HG02678 (cell line): ENCODE measurements around the gene MC2R.

Source experiments
- ATAC-seq: cut with Tn5 transposase; IDR thresholded peaks from one replicate; pipeline ENCODE4 v1.9.1; 2021; ENCODE audit warnings: mild to moderate bottlenecking, moderate library complexity; ENCODE audit not compliant: unreplicated experiment

The MC2R gene

DNA sequence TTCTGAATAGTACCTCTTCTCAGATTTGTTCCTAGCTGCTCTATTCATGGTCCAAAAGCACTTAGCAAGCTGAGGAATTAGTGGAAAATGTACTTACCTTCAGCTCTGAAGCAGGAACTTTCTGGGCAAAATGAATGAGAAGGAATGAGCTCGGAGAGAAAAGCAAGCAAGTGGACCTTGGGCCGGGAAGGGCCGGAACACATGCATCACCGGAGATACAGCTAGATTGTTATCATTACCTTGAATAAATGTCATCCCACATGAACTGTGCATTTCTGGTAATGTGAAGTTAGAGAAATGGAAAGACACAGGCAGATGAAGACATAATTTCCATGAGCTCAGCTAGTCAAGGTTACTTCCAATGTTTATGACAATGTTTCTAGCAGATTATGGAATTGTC is at the start of gene MC2R:
Gene MC2R (minus strand): TSS at position 146 of the 400 bp plus-strand sequence. CDS start 30,018 bp downstream, outside the sequence.
- ATAC-seq = no peak

DNA sequence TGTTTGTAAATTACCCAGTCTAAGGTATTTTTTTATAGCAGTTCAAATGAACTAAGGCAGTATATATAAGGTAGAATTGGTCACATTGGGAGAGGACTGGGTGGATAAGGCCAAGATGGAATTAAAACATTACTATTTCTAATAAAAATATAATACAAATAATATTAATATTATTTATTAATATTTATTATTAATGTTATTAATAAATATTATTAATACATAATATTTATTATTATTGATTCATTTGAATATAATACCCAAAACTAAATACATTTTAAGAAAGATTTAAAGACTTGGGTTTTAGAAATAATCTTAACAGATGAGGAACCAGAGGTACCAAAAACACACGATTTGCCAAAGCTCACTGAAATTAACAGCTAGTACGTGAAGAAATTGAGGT is 30.5 kb upstream of the MC2R start:
- no peak for ATAC-seq

DNA sequence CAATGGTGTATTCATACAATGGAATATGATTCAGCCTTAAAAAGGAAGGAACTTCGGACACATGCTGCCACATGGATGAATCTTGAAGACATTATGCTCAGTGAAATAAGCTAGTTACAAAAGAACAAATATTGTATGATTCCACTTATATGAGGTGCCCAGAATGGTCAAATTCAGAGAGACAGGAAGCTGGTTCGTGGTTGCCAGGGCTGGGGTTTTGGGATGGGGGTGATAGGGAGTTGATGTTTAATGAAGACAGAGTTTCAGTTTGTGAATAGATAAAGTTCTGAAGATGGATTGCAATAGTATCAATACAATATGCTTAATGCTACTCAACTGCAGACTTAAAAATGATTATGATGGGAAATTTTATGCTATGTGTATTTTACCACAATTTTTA is 28.0 kb upstream of the MC2R start:
- ATAC-seq = no peak

DNA sequence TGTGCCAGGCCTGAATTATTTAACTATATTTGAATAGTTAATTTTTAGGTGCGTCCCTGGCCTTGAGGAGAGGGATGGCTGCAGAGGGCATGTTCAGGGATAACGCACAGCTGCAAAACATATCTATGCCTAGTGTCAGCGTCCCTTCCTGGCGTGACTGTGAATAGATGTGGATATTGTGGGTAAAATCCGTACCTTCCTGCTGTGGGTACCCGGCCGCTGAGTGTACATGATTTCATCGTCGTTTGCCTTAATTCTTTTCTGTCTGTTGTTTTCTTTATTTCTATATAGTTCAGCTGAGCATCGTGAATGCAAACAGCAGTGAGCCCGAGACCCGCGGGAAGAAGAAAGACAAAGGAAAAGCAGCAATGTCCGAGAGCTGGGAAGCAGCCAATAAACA is 25.0 kb upstream of the MC2R start:
- ATAC-seq = no peak

DNA sequence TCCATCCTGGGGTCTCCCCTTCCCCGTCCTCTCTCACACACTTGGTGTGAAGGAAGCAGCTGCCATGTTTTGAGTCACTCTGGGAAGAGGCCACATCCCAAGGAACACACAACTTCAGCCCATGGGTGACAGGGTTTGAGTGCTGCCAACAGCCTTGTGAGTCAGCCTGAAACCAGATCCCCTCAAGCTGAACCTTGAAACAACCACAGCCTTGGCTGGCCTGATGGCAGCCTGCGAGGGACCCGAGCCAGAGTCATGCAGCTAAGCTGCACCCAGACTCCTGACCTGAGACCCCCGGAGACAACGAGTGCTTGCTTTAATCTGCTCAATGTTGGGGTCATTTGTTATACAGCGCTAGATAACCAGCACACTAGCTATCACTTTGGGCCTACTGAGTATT is 19.3 kb upstream of the MC2R start:
- no peak for ATAC-seq

DNA sequence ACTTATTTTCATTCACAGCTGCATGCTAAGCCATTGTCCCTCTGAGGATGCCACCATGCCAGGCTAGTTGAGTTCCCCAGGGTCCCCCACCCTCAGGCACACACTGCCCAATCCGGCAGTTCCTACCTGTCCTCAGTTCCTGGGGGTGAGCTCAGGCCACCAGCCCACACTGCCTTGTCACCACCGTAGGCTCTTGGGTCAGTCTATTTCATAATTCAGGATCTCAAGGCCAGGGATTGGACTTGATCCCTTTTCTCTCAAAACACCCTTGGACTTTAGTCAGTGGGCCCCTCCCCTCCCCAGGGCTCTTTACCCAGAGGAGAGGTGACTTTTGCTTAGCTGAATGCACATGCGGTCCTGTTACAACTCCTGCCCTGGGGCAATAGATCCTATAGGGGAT is 18.7 kb upstream of the MC2R start:
- no peak for ATAC-seq

DNA sequence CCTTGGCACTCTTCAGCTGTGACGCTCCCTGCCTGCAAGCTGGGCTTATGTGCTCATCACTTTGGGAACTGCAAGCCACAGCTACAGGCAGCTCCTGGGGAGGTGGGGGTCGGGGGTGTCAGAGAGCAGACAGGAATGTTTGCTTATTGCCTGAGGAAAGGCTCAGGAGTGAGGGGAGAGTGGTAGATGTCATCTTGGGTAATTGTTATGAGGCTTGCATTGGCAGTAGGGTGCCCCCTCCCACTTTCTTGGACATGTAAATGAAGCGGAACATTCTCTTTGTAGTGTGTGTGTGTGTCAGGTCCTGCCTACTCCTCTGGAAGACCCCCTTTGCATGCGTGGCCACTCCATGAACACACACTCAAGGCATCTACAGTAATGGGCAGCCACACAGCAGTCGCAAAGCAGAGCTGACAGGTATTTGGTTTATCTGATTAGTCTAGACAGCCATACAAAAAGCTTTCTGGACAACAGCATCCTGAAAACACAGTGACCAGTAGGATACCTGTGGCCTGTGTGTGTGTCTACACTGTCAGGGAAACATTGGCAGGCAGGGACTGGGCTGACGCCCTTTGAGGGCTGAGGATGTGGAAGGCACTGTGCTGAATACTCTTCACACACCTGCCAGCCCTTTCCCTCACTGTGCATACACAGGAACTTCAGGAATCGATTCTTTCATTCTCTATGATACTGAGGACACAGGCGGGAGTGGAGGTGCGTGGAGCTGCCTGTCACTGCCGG is 17.1 kb upstream of the MC2R start:
- ATAC-seq = no peak

DNA sequence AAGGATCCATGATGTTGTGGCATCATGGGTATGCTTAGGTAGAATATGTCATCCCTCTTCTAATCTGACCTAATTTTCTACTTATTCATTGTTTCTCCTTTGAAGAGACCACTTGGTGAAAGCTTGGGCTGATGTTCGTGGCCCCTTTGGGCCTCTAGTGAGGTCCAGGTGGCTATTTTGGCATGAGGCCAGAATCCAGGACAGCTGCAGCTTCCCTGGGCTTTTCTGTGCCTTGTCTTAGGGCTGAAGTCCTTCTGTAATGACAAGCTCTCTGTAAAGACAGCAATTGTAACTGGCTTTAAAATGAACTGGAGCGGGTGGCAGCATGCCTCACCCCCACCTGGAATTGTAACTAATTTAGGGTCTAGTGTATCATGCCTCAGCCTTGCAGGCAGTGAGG is 15.6 kb upstream of the MC2R start:
- no peak for ATAC-seq

DNA sequence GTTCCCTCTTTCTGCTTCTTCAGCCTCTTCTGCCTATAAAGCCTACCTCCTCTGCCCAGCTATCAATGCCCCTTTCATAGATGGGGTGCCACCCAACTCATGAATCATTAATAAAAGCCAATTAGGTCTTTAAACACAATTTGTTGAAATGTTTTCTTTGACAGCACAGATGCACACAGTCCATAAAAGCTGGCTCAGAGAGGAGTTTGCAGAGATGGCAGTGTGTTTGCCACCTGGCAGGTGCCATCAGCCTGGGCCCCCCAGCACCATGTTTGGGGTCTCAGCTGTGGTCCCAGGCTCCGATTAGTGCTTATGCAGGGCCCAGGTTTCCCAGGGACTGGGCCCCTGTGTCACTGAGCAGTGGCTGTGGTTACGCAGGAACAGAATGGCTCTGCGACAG is 7.9 kb upstream of the MC2R start:
- no peak for ATAC-seq

DNA sequence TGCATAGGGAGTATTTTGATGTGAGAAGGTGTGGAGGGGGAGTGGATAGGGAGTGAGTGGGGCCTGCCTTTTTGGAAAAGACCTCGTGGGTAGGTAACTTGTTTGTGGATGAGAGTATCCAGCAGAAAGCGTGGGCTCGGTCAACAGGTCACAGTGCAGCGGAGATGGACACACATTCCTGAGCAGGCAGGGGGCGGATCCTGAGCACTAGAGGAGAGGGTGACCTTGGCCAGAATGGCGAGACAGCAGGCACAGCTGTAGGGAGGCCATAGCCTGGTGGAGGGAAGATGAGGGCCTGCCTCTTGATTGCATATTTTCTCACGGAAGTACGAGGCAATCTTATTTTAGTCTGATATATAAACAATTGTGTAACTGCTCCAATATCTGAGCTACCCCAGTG is 3.6 kb upstream of the MC2R start:
- ATAC-seq = no peak

DNA sequence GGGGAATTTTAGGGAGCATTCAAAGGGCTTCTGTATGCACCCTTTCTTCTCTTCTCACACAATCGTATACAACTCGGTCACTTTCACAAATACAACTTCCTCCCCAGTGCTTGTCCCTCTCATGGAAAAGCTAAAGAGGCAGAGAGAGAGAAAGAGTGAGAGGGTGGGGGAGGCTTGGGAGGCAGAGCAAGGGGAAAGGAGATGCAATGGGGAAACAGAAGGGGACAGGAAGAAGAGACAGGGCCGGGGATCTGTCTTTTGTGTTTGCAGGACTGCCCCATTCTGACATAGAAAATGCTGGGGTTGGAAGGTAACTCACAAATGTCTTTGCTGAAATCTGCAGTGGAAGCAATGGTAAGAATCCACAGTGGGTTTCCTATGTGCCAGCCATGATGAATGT is 2.1 kb upstream of the MC2R start:
- ATAC-seq = no peak

DNA sequence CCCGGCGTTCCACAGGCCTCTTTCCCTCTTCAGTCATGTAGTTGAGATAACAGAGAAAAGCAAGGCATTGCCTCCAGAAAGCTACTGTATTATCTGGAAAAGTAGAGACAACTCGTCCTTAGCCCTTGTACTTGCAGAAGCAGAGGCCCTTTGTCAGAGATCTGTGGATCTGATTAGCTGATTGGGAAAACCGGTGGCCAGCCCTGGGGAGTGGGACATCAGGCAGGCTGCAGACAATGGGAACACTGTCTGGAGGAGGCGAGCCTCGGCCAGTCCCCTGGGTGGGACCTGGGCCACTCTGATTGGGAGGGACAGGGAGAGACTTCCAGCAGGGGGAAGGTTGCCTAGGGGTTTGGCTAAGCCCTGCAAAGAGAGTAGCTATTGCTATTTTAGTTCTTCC is 1.2 kb upstream of the MC2R start:
- no peak for ATAC-seq

DNA sequence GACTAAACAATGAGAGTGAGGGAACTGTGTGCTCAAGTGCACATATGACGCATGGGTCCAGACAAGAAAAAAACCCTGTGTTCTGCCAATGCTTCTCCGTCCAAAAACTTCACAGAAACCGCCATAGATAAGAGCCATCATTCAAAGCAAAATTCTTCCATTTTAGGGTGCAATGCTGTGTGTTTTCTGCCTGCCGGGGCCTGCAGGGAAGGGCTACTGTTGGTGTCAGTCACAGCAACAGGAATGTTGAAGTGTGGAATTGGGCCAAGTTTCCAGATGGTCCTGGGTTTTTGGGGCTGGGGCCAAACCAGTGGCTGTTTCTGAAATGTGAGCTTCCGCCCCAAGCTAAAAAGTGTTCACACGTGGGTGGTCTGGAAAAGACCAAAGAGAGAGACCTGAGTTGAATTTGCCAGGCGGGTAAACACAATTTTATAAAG is 677 bp upstream of the MC2R start:
- no peak for ATAC-seq

DNA sequence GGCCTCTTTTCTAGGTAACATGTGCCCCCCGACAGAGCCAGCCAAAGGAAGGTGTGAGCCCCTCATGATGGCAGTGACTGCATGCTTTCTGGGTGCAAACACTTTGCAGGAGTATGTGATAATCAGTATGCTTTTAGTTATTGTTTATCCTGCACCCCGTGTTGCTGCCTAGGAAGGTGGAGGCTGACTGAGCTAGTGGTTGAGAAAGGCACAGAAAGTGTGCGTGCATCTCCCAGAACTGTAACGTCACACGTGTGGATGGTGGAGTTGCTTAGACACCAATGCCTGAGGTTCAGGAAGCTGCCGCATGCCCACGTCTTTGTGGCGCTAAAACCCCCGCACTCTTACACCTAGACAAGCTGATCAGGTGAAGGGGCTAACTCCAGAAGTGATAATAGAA is 580 bp downstream of the MC2R start:
- no peak for ATAC-seq

DNA sequence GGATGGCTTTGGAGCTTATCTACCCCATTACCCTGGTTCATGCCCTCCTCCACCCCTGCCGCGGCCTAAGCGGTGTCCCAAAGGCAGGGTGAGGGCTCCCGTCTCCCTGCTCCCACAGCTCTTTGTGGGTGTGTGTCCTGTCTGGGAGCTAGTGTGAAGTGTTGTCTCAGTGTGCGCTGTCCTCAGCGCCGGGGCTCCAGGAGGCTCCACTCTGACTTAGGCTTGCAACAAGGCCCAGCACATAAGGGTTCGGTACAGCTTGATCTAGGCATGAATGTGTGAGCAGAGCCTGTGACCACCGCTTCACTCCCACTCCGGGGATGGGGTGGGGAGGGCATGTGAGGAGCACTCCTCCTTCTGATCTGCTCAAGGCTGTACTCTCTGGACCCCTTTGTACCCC is 1.2 kb downstream of the MC2R start:
- no peak for ATAC-seq

DNA sequence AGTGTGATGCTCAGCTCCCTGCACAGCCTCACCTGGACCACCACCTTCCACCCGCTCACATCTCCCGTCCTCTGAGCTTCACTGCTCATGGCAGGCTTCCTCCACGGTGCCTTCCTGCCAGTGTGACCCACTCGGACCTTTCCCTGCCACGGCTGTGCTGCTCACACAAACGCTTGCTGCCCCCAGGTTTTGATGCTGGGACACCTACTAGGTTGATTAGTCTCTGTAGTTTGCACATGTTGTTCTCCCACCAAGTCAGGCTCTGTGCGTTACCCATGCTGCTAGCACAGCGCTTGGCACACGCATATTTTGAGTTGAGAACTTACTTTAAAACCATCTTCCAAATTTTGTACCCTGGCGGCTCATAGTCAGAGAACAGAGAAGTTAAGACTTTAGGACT is 2.1 kb downstream of the MC2R start:
- no peak for ATAC-seq

DNA sequence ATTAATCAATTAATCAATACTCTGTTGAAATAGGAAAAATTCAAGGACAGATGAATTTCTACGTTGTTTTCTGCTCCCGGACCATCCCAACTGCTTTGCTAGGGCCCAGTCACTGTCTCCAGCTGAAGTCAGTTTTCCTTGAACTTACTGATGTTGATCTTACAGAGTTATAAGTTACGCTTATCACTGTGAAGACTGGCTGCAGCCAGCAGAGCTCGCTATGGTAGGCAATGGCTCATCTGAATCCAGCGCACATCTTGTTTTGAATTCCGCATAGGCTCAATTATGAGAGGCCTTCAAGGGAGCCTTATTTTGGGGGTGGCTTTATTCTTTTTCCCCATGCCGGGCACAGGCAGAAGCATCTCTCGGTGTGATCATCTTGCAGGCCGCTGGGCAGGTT is 2.7 kb downstream of the MC2R start:
- no peak for ATAC-seq

DNA sequence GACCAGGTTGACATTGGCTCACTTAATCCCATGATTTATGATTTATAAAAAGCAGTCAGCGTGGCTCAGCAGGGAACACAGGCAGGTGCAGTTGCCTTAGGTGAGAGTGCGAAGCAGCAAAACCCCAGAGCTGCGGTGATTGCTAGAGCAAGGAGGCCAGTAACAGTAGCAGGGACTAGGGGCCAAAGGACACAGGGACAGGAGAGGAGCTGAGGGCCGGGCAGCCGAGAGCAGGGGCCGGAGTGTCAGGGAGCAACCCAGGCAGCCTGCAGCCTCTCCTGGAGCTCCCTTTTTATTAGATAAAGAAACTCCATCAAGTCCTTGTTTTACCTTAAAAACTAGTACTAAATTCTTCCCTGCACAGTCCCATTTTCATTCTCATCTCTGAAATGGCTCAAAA is 4.3 kb downstream of the MC2R start:
- ATAC-seq = no peak

DNA sequence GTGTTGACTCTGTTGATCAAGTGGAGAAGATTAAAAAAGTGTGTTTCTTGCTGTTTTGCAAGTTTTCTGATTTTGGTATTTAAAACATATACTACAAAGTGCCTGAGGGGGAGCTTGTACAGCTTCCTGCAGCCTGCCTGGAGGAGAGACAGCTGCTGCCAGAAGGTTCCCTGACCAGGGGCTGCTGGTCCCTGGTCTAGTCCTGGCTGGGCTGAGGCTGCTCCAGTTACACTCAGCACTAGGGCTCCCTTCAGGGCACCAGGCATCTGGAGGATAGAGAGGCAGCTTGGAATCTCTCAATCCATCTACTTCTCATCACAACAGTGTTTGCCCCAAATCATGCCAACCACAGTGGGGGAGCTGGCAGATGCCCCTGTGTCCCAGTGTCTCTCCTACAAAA is 4.8 kb downstream of the MC2R start:
- no peak for ATAC-seq

DNA sequence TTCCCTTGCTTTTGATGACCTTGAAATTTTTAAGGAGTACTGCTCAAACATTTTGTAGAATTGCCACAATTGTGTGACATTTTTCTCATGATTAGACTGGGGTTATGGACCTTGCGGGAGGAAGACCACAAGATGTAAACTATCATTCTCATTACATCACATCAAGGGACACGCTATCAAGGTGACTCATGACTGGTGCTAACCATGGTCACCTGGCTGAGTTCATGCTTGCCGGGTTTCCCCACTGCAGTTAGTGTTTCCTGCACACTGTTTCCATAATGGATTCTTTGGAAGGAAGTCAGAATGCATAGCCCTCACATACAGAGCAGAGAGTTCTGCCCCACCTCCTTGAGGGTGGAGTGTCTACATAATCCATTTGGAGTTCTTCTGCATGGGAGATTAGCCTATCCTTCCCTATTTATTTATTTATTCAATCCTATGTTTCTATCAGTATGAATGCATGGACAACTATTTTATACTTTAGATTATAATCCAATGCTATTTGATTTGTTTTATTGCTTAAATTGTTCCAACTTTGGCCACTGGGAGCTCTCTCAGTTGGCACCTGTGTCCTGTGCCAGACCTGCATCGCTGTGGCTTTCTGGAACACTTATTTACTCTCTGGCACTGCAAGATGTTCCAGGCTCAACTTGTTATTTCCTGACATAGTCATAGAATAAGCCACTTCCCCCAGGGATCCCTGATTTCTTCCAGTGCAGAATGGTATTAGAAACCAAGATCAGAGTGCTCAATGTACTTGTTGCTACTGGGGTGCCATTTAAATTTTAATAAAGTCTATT is 6.0 kb downstream of the MC2R start:
- ATAC-seq = no peak

DNA sequence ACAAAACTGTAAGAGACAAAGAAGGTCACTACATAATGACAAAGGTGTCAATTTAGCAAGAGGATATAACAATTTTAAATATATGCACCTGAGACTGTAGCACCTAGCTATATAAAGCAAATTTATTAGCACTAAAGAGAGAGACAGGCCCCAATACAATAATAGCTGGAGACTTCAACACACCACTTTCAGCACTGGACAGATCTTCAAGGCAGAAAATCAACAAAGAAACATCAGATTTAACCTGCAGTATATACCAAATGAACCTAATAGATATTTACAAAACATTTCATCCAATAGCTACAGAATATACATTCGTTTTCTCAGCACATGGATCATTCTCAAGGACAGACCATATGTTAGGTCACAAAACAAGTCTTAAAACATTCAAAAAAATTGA is 14.7 kb downstream of the MC2R start:
- no peak for ATAC-seq

DNA sequence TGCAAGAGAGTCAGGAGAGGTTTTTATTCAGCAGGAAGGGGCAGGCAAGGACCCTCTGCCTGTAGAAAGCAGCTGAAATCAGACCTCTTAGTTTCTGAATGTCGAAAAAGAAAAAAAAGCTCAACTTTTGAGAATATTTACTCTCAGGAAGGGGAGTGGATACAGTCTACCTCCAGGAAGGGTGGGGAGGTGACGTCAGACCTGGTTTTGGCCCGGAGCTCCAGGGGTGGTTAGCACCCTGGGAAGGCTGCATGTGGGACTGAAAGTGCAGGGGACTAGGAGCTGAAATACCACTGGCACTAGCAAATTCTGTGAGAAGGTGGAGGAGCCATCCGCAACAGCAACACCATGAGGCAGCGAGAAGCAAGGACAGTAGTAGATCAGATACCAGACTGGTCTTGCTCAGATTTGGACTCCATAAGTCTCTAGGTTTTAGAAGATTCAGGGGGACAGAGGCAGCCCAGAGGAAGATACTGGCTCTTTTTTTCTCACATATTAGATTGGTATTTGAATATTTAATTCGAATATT is 19.8 kb downstream of the MC2R start:
- ATAC-seq = no peak
